ENCODE data around the gene SAMD14. TPM values are rescaled to one million over a fixed set of nuclear protein-coding genes. Genes with fewer than 3 reads are reported as not detected.

Gene SAMD14
- total and polyA plus RNA-seq, 2 of the 4 experiments (the other 2 are of a cell fraction): 1.4 to 6.2 TPM

GRCh38 chr17:50094243-50094752 is 35.7 kb downstream of the SAMD14 start:
- no peaks in the 10 kb centered on the region; the same call in 1 of the 2 replicates for H4K20me1 ChIP-seq (ENCODE audit: insufficient read depth, low read length)
- no peak overlapping the region for H2AK5ac ChIP-seq (ENCODE audit: low read depth, low read length)
- BruUV-seq (replicated peaks): no TSS peak
- peak overlapping the region; percentile 21; the same call in 1 of the 2 replicates for H3K23ac ChIP-seq (ENCODE audit: low read depth, low read length)
- WGBS, 2 experiments (ENCODE audit: extremely low coverage in 2 of 2, insufficient read length in 1 of 2): 7% methylated on average over 5 of the region's 21 CpGs; no CpG with 5 or more reads in 1 of the 2 experiments
- H3K56ac ChIP-seq (ENCODE audit: extremely low read depth, insufficient read depth, low read length): peak overlapping the region; percentile 46; the same call in 1 of the 2 replicates
- CTCF ChIA-PET: interaction anchor here (0.6 to 2.5 kb wide), 20 partner anchors 14 to 239 kb away, joined by 3 to 15 read pairs (median 4); partner anchors contain the start of gene ITGA3
- no peak overlapping the region for H4K91ac ChIP-seq (ENCODE audit: insufficient read depth, low read depth, low read length)
- peak overlapping the region; percentile 12; the same call in 1 of the 2 replicates for H2BK20ac ChIP-seq (ENCODE audit: low read depth, low read length)
- peak; percentile 81 for DNase-seq
- H3K9ac ChIP-seq (ENCODE audit: low read depth, low read length): peak overlapping the region; percentile 62
- peaks cover 21% of the 10 kb centered on the region for H3K36me3 ChIP-seq (ENCODE audit: control insufficient read depth, insufficient read depth, low read length)
- peak overlapping the region; percentile 53 for H2BK5ac ChIP-seq (ENCODE audit: low read depth, low read length, poor library complexity, severe bottlenecking)
- no peaks in the 10 kb centered on the region for H3K9me3 ChIP-seq (ENCODE audit: control insufficient read depth, insufficient read depth, low read length)
- peak overlapping the region; percentile 89 for H2AK9ac ChIP-seq (replicated peaks; ENCODE audit: low read depth, low read length, poor library complexity)
- in situ Hi-C loops (cut with MboI; ENCODE audit: low sequenced_read_pairs) (loop anchor here (5.0 kb wide), 1 partner anchor 203 kb away; no protein-coding TSS in a partner anchor), dilution Hi-C loops (cut with HindIII; ENCODE audit: low sequenced_read_pairs, unreplicated experiment) (no loop called here), intact Hi-C loops (cut with micrococcal nuclease) (loop anchor here (1.0 to 2.0 kb wide), 3 partner anchors 55 to 203 kb away; no protein-coding TSS in a partner anchor)
- H3K18ac ChIP-seq (ENCODE audit: low read depth, low read length): peak overlapping the region; percentile 16; the same call in 1 of the 2 replicates
- H2BK120ac ChIP-seq (ENCODE audit: low read depth, low read length): peak overlapping the region; percentile 50
- H3K27me3 ChIP-seq (ENCODE audit: control insufficient read depth, insufficient read depth, low read length): no peaks in the 10 kb centered on the region
- POLR2A ChIA-PET (ENCODE audit: unreplicated experiment): interaction anchor here (1.6 kb wide), 1 partner anchor 67 kb away, joined by 4 read pairs; no protein-coding TSS in a partner anchor
- peak overlapping the region; percentile 40; the same call in 2 of the 3 replicates for H2BK15ac ChIP-seq (ENCODE audit: low read depth, low read length)
- no peaks in the 10 kb centered on the region for H3K9me1 ChIP-seq (ENCODE audit: insufficient read depth, low read length)
- H4K8ac ChIP-seq (ENCODE audit: low read depth in 2 of 2, low read length in 2 of 2): peak overlapping the region; percentile 68 to 84
- peak overlapping the region; percentile 36; the same call in 1 of the 2 replicates for H3K27ac ChIP-seq (ENCODE audit: insufficient read depth, low read length)
- H3K4me3 ChIP-seq (ENCODE audit: insufficient read depth, low read depth, low read length): peak overlapping the region; percentile 39
- H2AFZ ChIP-seq (replicated peaks; ENCODE audit: low read length, poor library complexity): peak overlapping the region; percentile 95
- peak overlapping the region; percentile 87 for H3K4me2 ChIP-seq (ENCODE audit: low read depth, low read length)
- peaks cover 5% of the 10 kb centered on the region; the same call in 1 of the 2 replicates for H3K4me1 ChIP-seq (ENCODE audit: control insufficient read depth, insufficient read depth, low read length)
- peak overlapping the region; percentile 55 for H3K4ac ChIP-seq (ENCODE audit: low read depth, low read length)
- peaks cover 6 to 13% of the 10 kb centered on the region in 2 experiments; a peak in 3 of 4 replicates for H3K79me1 ChIP-seq (ENCODE audit: low read depth in 1 of 2, low read length in 2 of 2)
- no peak overlapping the region; the same call in 1 of the 2 replicates for H3K14ac ChIP-seq (replicated peaks; ENCODE audit: low read depth, low read length)
- H4K5ac ChIP-seq (ENCODE audit: low read depth, low read length): peak overlapping the region; percentile 19
- peak; percentile 63 for ATAC-seq (ENCODE audit: low read depth)
- TF ChIP-seq BHLHE40 (IDR thresholded peaks at IDR 0.05; ENCODE audit: low read depth, low read length) (no peak), FOS (IDR thresholded peaks at IDR 0.05; ENCODE audit: low read depth, low read length) (no peak), ELK1 (IDR thresholded peaks at IDR 0.05; ENCODE audit: borderline replicate concordance, low read depth, low read length) (no peak), MXI1 (IDR thresholded peaks at IDR 0.05; ENCODE audit: borderline replicate concordance, low read depth, low read length) (0 out of 2 replicates have a peak, but pooled peaks have one; percentile 18), CEBPB (IDR thresholded peaks at IDR 0.05; ENCODE audit: low read depth, low read length) (no peak), MAZ (IDR thresholded peaks at IDR 0.05; ENCODE audit: borderline replicate concordance, low read depth, low read length) (0 out of 2 replicates have a peak, but pooled peaks have one; percentile 14), POLR2A (IDR thresholded peaks at IDR 0.05; ENCODE audit: low read depth, low read length) (no peak), RAD21 (IDR thresholded peaks at IDR 0.05; ENCODE audit: low read length) (peak; percentile 65), RCOR1 (IDR thresholded peaks at IDR 0.05; ENCODE audit: insufficient replicate concordance, low read length) (no peak), RFX5 (IDR thresholded peaks at IDR 0.05; ENCODE audit: low read depth, low read length) (no peak), CTCF (conservative IDR thresholded peaks at IDR 0.05; ENCODE audit: low read depth, low read length) (peak; percentile 74), NFE2L2 (IDR thresholded peaks at IDR 0.05; ENCODE audit: low read depth, low read length) (no peak), SMC3 (IDR thresholded peaks at IDR 0.05; ENCODE audit: low read depth, low read length) (peak; percentile 70), CHD1 (IDR thresholded peaks at IDR 0.05; ENCODE audit: low read depth, low read length) (no peak)
